Activated naive CD4-positive, alpha-beta T cell treated with anti-CD3 and anti-CD28 coated beads for 36 hours (primary cell): ENCODE results near the gene OR6B1. TPM values are rescaled to one million over a fixed set of nuclear protein-coding genes. Genes with fewer than 3 reads are reported as not detected.

Source experiments
- total RNA-seq, 2 experiments: library from RNA; stranded (reverse); gene quantifications; one replicate each; pipeline ENCODE4 v1.2.3, GENCODE V29; 2021

OR6B1 gene
- total RNA-seq, 2 experiments from 2014 or later, result not detected

Other genes with a start within 250 kb of the OR6B1 start
- under 1 TPM; 0.98 to 0.99 TPM for gene CTAGE6, start 242.6 kb upstream of the OR6B1 start, total RNA-seq
- 10 to 100 TPM; 13.7 to 13.8 TPM for gene TCAF1, start 98.1 kb upstream of the OR6B1 start, total RNA-seq
- not detected for gene OR2F2, start 65.1 kb upstream of the OR6B1 start, total RNA-seq
- gene OR2F1, start 45.5 kb upstream of the OR6B1 start, total RNA-seq, result not detected
- gene OR2A5, start 48.6 kb downstream of the OR6B1 start, total RNA-seq, result not detected
- not detected for gene OR2A25, start 69.5 kb downstream of the OR6B1 start, total RNA-seq
- gene OR2A12, start 86.0 kb downstream of the OR6B1 start, total RNA-seq, result not detected
- not detected for gene OR2A2, start 109.3 kb downstream of the OR6B1 start, total RNA-seq
- not detected for gene OR2A14, start 122.9 kb downstream of the OR6B1 start, total RNA-seq
- gene CTAGE4, start 183.1 kb downstream of the OR6B1 start, total RNA-seq, result 1 to 10 TPM; 1.5 to 2.2 TPM
- 1 to 10 TPM; 6.5 to 7.6 TPM for gene ARHGEF35, start 195.5 kb downstream of the OR6B1 start, total RNA-seq
- not detected for gene OR2A42, start 239.3 kb downstream of the OR6B1 start, total RNA-seq